Astrocyte of the cerebellum (primary cell): ENCODE measurements around the gene CDKL1.
A peak's percentile ranks its signal among the peaks of the same experiment; 100 is the strongest.

Source experiments
- DNase-seq: peaks from one replicate; pipeline ENCODE4 v3.0.0-alpha.2; 2011; ENCODE audit warnings: low read depth
- H3K4me3 ChIP-seq: 2 replicates; pipeline ENCODE4 v1.5.1; 2011; ENCODE audit warnings: mild to moderate bottlenecking, low read depth, low read length, moderate library complexity
- in situ Hi-C: cut with HindIII; loops from 2 replicates; pipeline ENCODE4 v1.10.0; 2017; ENCODE audit warnings: low sequenced_read_pairs
- TF ChIP-seq, protein P1 (sequence below): IDR thresholded peaks from 2 replicates; pipeline ENCODE4 v1.5.1; 2012; ENCODE audit warnings: low read length, low read depth, moderate library complexity, mild to moderate bottlenecking; ENCODE audit errors: missing control alignments

The CDKL1 gene

DNA sequence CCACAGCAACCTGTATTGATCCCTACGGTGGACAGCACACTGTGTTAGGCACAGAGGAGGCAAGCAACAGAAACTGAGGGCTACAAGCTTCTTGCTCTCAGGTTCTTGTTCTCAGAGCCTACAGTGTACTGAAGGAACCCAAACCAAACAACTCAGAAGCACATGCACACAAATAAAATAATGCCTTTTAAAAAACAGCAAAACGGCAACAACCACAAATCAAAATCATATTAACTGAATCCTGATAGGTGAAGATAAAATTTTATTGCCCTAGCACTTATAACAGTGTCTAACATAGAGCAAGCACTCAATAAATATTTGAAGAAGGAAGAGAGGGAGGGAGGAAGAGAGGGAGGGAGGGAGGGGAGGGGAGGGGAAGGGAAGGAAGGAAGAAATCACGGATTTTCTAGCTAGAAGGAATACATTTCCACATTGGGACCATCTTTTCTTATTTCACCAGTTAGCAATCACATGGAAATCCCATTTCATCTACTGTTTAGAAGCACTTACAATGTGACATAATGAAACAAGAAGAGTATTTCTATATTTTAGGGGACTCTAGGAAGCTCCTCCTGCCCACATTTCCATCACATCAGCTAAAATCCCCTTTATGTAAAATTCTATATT is 57.4 kb downstream of the CDKL1 start:
- TF ChIP-seq, protein P1, sequence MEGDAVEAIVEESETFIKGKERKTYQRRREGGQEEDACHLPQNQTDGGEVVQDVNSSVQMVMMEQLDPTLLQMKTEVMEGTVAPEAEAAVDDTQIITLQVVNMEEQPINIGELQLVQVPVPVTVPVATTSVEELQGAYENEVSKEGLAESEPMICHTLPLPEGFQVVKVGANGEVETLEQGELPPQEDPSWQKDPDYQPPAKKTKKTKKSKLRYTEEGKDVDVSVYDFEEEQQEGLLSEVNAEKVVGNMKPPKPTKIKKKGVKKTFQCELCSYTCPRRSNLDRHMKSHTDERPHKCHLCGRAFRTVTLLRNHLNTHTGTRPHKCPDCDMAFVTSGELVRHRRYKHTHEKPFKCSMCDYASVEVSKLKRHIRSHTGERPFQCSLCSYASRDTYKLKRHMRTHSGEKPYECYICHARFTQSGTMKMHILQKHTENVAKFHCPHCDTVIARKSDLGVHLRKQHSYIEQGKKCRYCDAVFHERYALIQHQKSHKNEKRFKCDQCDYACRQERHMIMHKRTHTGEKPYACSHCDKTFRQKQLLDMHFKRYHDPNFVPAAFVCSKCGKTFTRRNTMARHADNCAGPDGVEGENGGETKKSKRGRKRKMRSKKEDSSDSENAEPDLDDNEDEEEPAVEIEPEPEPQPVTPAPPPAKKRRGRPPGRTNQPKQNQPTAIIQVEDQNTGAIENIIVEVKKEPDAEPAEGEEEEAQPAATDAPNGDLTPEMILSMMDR = no peak
- in situ Hi-C loops = loop anchor here (10.0 kb wide), 1 partner anchor 186 kb away; no protein-coding TSS in a partner anchor
- H3K4me3 ChIP-seq = no peak overlapping the region
- DNase-seq = no peak

DNA sequence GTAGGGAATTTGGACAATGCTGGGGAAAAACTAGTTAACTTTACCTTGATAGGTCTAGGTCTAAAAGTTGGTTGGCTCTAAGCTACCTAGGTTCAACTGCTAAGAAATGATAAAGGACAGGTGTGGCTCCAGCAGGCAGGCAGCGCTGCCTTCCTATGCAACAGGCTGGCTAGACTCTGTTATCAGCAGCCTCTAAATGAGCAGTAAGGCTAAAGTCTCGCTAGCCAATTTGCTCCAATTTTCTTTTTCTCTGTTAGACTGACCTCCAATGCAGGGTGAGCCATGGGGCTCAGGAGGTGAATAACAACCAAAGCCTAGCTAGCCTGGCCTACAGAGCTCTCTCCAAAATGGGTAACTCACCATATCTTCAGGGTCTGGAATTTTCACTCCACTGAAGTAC is 58.1 kb downstream of the CDKL1 start:
- TF ChIP-seq, protein P1 = no peak
- H3K4me3 ChIP-seq = no peak overlapping the region
- in situ Hi-C loops = loop anchor here (10.0 kb wide), 1 partner anchor 186 kb away; no protein-coding TSS in a partner anchor
- DNase-seq = no peak

DNA sequence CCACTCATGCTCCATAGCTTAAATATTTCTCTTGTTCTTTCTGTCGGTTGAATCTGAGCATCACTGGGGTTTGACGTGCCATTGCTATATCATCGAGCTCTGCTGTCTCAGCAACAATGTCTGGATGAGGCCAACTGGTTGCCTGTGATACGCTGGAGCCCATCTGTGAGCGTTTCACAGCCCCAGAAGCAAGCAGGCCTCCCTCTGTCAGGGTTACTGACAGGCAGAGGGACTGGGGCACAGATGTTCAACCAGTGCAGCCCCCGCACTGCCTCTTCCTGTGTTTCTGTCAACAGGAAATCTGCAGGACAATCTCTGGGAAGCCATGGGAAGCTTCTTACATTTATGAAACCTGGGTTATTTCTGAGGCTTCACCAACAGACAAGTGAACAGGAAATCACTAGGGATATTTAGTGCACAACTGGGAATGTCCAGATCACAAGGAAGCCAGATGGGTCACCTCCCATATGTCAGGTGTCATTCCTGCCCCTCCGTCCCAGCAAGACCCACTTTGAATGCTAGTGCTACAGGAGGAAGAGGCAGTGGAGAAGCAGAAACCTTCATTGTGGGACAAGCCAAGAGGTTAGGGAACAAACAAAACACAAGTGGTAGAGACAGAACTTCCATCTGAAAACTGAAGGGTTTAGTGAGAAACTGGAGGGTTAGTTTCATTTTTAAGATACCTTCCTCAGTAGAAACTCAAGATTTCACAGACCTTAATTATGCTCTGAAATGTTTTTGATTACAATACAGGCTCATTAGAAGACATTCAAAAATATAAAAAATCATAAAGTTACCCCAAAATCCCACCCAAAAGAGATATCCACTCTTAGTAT is 60.5 kb downstream of the CDKL1 start:
- in situ Hi-C loops = loop anchor here (10.0 kb wide), 1 partner anchor 189 kb away; no protein-coding TSS in a partner anchor
- DNase-seq = no peak
- no peak overlapping the region for H3K4me3 ChIP-seq
- TF ChIP-seq, protein P1 = no peak

DNA sequence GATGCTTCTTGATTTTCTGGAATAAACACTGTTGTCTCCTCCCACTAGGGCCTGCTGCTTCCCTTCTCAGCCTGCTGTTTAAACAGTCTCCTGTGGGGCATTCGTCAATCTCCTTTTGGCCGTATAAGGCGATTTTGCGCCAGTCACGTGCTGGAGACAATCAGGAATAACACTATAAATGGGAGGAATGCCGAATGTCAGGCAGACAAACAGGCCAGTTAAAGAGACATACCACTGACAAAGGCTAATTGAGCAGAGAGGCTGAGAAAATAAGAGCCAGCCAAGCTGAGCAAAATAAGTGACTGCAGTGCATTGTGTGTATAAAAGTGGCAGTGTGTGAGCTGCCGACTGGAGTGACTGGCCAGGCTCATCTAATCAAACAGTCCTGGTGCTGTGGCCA is 61.3 kb downstream of the CDKL1 start:
- in situ Hi-C loops = loop anchor here (10.0 kb wide), 1 partner anchor 189 kb away; no protein-coding TSS in a partner anchor
- TF ChIP-seq, protein P1 = peak; percentile 23
- peak; percentile 74 for DNase-seq
- H3K4me3 ChIP-seq = no peak overlapping the region

DNA sequence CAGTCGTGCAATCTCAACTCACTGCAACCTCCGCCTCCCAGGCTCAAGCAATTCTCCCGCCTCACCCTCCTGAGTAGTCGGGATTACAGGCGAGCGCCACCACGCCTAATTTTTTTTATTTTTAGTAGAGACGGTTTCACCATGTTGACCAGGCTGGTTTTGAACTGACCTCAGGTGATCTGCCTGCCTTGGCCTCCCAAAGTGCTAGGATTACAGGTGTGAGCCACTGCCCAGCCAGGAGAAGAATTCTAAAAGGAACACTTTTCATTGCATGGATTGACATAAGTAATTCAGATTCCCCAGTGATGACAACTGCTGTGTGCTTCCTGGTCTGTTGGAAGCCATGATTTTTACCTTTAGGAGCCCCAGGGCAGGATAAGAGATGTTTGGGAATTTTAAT is 62.5 kb downstream of the CDKL1 start:
- no peak for DNase-seq

DNA sequence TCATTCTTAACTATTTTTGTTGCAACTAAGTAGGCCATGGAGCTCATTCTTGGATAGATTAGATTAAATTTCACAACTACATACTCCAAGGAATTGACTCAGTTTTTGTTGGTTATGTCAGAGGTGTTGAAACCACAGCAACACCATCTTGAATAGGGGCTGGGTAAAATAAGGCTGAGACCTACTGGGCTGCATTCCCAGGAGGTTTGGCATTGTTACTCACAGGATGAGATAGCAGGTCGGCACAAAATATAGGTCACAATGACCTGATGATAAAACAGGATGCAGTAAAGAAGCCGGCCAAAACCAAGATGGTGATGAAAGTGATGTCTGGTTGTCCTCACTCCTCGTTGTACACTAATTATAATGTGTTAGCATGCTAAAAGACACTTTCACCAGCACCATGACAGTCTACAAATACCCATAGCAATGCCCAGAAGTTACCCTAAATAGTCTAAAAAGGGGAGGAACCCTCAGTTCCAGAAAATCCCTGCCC is 63.6 kb downstream of the CDKL1 start:
- no peak overlapping the region for H3K4me3 ChIP-seq
- in situ Hi-C loops = loop anchor here (10.0 kb wide), 1 partner anchor 192 kb away; no protein-coding TSS in a partner anchor
- TF ChIP-seq, protein P1 = no peak
- no peak for DNase-seq

More for the DNA sequence above, 62.5 kb downstream of the CDKL1 start:
- in situ Hi-C loops = loop anchor here (10.0 kb wide), 1 partner anchor 191 kb away; no protein-coding TSS in a partner anchor
- TF ChIP-seq, protein P1 = no peak
- no peak overlapping the region for H3K4me3 ChIP-seq
